SK-N-SH (cell line): ENCODE data around the gene THPO. TPM values are rescaled to one million over a fixed set of nuclear protein-coding genes. Genes with fewer than 3 reads are reported as not detected.

Experiments used
- CTCF ChIA-PET: fragments of 300-600, 350-600 bp; formaldehyde crosslinking; extraction: SDS; loops from one replicate; lab custom pipeline; 2021; lab: Yijun Ruan, JAX
- POLR2A ChIA-PET: fragments of 350-600 bp; sonication (Branson Sonifier 250); formaldehyde crosslinking; extraction: SDS; loops from one replicate; lab custom pipeline; 2020; ENCODE audit warnings: antibody characterized with exemption, inconsistent platforms; lab: Yijun Ruan, JAX
- DNase-seq: peaks from one replicate; pipeline ENCODE4 v3.0.0; 2012
- H2AFZ ChIP-seq: fragments of 200-600 bp; sonication (generic); 2 replicates; pipeline ENCODE4 v1.8.1; 2016; ENCODE audit warnings: antibody characterized with exemption, mild to moderate bottlenecking, low read depth
- H3F3A ChIP-seq: fragments of 200-600 bp; sonication (generic); replicated peaks from 2 replicates; pipeline ENCODE3; 2016; ENCODE audit warnings: antibody characterized with exemption, mild to moderate bottlenecking; ENCODE audit not compliant: insufficient read depth
- H3K27ac ChIP-seq, 2 experiments: fragments of 200-500 bp in 1 of 2; fragments of 200-600 bp in 1 of 2; sonication (Bioruptor generic) in 1 of 2; sonication (generic), shearing (Covaris generic) in 1 of 2; 2 replicates each; pipeline versions ENCODE4 v1.5.1 to v1.6.1; 2014 to 2016; ENCODE audit warnings: low read depth in 2 of 2, inconsistent platforms in 1 of 2, low read length in 1 of 2, mild to moderate bottlenecking in 1 of 2, mixed read lengths in 1 of 2
- H3K27me3 ChIP-seq: fragments of 200-600 bp; sonication (generic), shearing (Covaris generic); 2 replicates; pipeline ENCODE4 v1.6.1; 2016; ENCODE audit warnings: mixed run types; ENCODE audit not compliant: insufficient read depth
- H3K36me3 ChIP-seq, 2 experiments: fragments of 200-500 bp in 1 of 2; fragments of 200-600 bp in 1 of 2; sonication (Bioruptor generic) in 1 of 2; sonication (generic) in 1 of 2; replicated peaks in 1 of 2; 2 replicates each; pipeline versions ENCODE3 to v1.5.1; 2014 to 2016; ENCODE audit warnings: low read length in 1 of 2, mild to moderate bottlenecking in 1 of 2; ENCODE audit not compliant: insufficient read depth in 2 of 2, control insufficient read depth in 1 of 2
- H3K4me1 ChIP-seq, 2 experiments: fragments of 200-500 bp in 1 of 2; fragments of 200-600 bp in 1 of 2; sonication (Bioruptor generic) in 1 of 2; sonication (generic), shearing (Covaris generic) in 1 of 2; 2 replicates each; pipeline versions ENCODE4 v1.5.1 to v1.6.1; 2014 to 2016; ENCODE audit warnings: low read depth in 1 of 2, low read length in 1 of 2, mixed run types in 1 of 2; ENCODE audit not compliant: insufficient read depth in 2 of 2, control insufficient read depth in 1 of 2
- H3K4me2 ChIP-seq: fragments of 200-600 bp; sonication (generic), shearing (Covaris generic); 2 replicates; pipeline ENCODE4 v1.6.1; 2017; ENCODE audit warnings: mixed run types
- H3K4me3 ChIP-seq, 2 experiments: fragments of 200-500 bp in 1 of 2; fragments of 200-600 bp in 1 of 2; sonication (Bioruptor generic) in 1 of 2; sonication (generic), shearing (Covaris generic) in 1 of 2; 2 replicates each; pipeline versions ENCODE4 v1.5.1 to v1.8.1; 2014 to 2016; ENCODE audit warnings: low read depth in 2 of 2, inconsistent platforms in 1 of 2, low read length in 1 of 2, mild to moderate bottlenecking in 1 of 2, mixed read lengths in 1 of 2, moderate library complexity in 1 of 2
- H3K79me2 ChIP-seq: fragments of 200-600 bp; sonication (generic); 2 replicates; pipeline ENCODE4 v1.8.1; 2017; ENCODE audit warnings: mild to moderate bottlenecking; ENCODE audit not compliant: insufficient read depth
- H3K9ac ChIP-seq: fragments of 200-600 bp; sonication (generic); 2 replicates; pipeline ENCODE4 v1.6.1; 2017; ENCODE audit warnings: mixed run types
- H3K9me2 ChIP-seq: fragments of 200-600 bp; sonication (generic); 2 replicates; pipeline ENCODE4 v1.6.1; 2017; ENCODE audit warnings: mixed run types
- H3K9me3 ChIP-seq: fragments of 200-600 bp; sonication (generic); 2 replicates; pipeline ENCODE4 v1.6.1; 2017; ENCODE audit warnings: mixed run types, mild to moderate bottlenecking, moderate library complexity
- H4K20me1 ChIP-seq: fragments of 200-600 bp; sonication (generic); 2 replicates; pipeline ENCODE4 v1.6.1; 2017; ENCODE audit warnings: mild to moderate bottlenecking, mixed run types; ENCODE audit not compliant: insufficient read depth
- GABPA ChIP-seq: IDR thresholded peaks from 2 replicates; pipeline ENCODE4 v1.4.0; 2012; ENCODE audit warnings: low read depth, mild to moderate bottlenecking
- MXI1 ChIP-seq: IDR thresholded peaks from 2 replicates; pipeline ENCODE4 v1.6.1; 2012; ENCODE audit warnings: mild to moderate bottlenecking, low read depth, low read length, improper control_type of control experiment
- NFIC ChIP-seq: IDR thresholded peaks from 2 replicates; pipeline ENCODE4 v1.4.0; 2012; ENCODE audit warnings: borderline replicate concordance
- NRF1 ChIP-seq: IDR thresholded peaks from 2 replicates; pipeline ENCODE4 v1.6.1; 2012; ENCODE audit warnings: low read depth, mild to moderate bottlenecking, low read length
- RAD21 ChIP-seq: IDR thresholded peaks from 2 replicates; pipeline ENCODE4 v1.6.1; 2012; ENCODE audit warnings: mild to moderate bottlenecking, low read length
- SIN3A ChIP-seq: IDR thresholded peaks from 2 replicates; pipeline ENCODE4 v1.6.1; 2012; ENCODE audit warnings: low read depth, mild to moderate bottlenecking, low read length, moderate library complexity, borderline replicate concordance
- SMC3 ChIP-seq: IDR thresholded peaks from 2 replicates; pipeline ENCODE4 v1.6.1; 2012; ENCODE audit warnings: low read depth, low read length, improper control_type of control experiment
- TAF1 ChIP-seq: IDR thresholded peaks from 2 replicates; pipeline ENCODE4 v1.6.1; 2012; ENCODE audit warnings: low read depth, mild to moderate bottlenecking, low read length, moderate library complexity, borderline replicate concordance
- WGBS: methylation state at CpG from one replicate; pipeline ENCODE4 v1.1.6; 2017; ENCODE audit warnings: low lambda C conversion rate; 5-methylcytosine and 5-hydroxymethylcytosine counted together
- polyA plus RNA-seq, 3 experiments: library from polyadenylated mRNA; depleted of rRNA; stranded (reverse); fragments of >200 nt; gene quantifications; 2 replicates each; pipeline ENCODE4 v1.2.3, GENCODE V29; 2012
- TF ChIP-seq, protein P1 (sequence below): IDR thresholded peaks from 2 replicates; pipeline ENCODE4; 2012
- TF ChIP-seq, protein P2 (sequence below): fragments of 150-350 bp; IDR thresholded peaks from 2 replicates; pipeline ENCODE4 v1.6.1; 2017; ENCODE audit warnings: antibody characterized with exemption, low read length, low read depth, borderline replicate concordance
- TF ChIP-seq, protein P3 (sequence below): fragments of 200-600 bp; sonication (generic); IDR thresholded peaks from 2 replicates; pipeline ENCODE4 v1.6.1; 2017; ENCODE audit warnings: antibody characterized with exemption, mild to moderate bottlenecking, moderate library complexity
- TF ChIP-seq, protein P4 (sequence below): IDR thresholded peaks from 2 replicates; pipeline ENCODE4 v1.4.0; 2012; ENCODE audit warnings: low read depth
- TF ChIP-seq, protein P5 (sequence below): IDR thresholded peaks from 2 replicates; pipeline ENCODE4 v1.4.0; 2012; ENCODE audit warnings: low read depth, borderline replicate concordance

Gene THPO
- polyA plus RNA-seq, 1 of the 3 experiments (the other 2 are of a cell fraction), result 0.07 TPM

DNA sequence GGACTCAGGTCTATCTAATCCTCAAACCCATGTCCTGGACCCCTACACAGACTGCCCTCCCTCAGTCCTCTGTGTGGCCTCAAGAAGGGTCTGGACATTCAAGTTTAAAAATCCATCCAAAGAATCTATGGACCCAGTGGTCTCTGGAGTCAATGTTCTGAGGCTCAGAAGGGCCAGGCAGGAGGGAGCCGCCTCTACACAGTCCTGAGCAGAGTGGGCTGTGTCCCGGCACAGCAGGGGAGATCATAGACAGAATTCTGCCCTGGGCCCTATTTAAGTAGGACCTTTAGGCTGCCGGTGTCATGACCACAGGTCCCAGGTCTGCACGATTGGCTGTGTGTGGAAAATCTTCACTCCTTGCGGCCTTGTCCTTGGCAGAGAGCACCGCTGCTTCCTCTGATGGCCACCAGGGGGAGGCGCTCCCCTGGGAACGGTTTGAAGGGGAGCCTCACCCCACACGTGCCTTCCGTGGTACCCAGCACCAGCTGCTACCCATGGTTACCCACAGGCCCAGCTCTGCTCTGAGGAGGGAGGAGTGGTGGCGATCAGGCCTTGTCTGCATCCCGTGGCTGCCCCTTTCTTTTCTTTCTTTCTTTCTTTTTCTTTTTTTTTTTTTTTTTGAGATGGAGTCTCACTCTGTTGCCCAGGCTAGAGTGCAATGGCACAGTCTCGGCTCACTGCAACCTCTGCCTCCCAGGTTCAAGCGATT is 39.8 kb upstream of the THPO start:
- Histone ChIP-seq H4K20me1 (no peaks in the 10 kb centered on the region), H3K4me2 (no peak overlapping the region), H3K4me3 (no peak overlapping the region; a peak in 1 of 4 replicates), H3K9ac (no peak overlapping the region), H3K27me3 (no peaks in the 10 kb centered on the region), H3F3A (no peaks in the 10 kb centered on the region), H3K9me2 (no peaks in the 10 kb centered on the region), H3K36me3 (no peaks in the 10 kb centered on the region), H3K27ac (no peak overlapping the region), H3K9me3 (no peaks in the 10 kb centered on the region), H3K4me1 (no peaks in the 10 kb centered on the region; a peak in 1 of 4 replicates), H3K79me2 (no peaks in the 10 kb centered on the region), H2AFZ (no peak overlapping the region)
- peak; percentile 85 for DNase-seq
- ChIA-PET CTCF (interaction anchor here (0.5 to 7.0 kb wide), 32 partner anchors 10 to 135 kb away, joined by 3 to 73 read pairs (median 4); no protein-coding TSS in a partner anchor), POLR2A (interaction anchor here (0.8 kb wide), 1 partner anchor 79 kb away, joined by 3 read pairs; no protein-coding TSS in a partner anchor)
- WGBS, result 35% methylated on average over 6 of the region's 14 CpGs
- TF ChIP-seq, protein P1, sequence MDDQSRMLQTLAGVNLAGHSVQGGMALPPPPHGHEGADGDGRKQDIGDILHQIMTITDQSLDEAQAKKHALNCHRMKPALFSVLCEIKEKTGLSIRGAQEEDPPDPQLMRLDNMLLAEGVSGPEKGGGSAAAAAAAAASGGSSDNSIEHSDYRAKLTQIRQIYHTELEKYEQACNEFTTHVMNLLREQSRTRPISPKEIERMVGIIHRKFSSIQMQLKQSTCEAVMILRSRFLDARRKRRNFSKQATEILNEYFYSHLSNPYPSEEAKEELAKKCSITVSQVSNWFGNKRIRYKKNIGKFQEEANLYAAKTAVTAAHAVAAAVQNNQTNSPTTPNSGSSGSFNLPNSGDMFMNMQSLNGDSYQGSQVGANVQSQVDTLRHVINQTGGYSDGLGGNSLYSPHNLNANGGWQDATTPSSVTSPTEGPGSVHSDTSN, result no peak
- TF ChIP-seq, protein P2, sequence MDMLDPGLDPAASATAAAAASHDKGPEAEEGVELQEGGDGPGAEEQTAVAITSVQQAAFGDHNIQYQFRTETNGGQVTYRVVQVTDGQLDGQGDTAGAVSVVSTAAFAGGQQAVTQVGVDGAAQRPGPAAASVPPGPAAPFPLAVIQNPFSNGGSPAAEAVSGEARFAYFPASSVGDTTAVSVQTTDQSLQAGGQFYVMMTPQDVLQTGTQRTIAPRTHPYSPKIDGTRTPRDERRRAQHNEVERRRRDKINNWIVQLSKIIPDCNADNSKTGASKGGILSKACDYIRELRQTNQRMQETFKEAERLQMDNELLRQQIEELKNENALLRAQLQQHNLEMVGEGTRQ, result peak; percentile 20; the same call in 1 of the 2 replicates
- TF ChIP-seq SIN3A, result no peak
- no peak for TF ChIP-seq TAF1
- TF ChIP-seq, protein P3, sequence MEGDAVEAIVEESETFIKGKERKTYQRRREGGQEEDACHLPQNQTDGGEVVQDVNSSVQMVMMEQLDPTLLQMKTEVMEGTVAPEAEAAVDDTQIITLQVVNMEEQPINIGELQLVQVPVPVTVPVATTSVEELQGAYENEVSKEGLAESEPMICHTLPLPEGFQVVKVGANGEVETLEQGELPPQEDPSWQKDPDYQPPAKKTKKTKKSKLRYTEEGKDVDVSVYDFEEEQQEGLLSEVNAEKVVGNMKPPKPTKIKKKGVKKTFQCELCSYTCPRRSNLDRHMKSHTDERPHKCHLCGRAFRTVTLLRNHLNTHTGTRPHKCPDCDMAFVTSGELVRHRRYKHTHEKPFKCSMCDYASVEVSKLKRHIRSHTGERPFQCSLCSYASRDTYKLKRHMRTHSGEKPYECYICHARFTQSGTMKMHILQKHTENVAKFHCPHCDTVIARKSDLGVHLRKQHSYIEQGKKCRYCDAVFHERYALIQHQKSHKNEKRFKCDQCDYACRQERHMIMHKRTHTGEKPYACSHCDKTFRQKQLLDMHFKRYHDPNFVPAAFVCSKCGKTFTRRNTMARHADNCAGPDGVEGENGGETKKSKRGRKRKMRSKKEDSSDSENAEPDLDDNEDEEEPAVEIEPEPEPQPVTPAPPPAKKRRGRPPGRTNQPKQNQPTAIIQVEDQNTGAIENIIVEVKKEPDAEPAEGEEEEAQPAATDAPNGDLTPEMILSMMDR, result peak; percentile 94
- TF ChIP-seq MXI1, result 0 out of 2 replicates have a peak, but pooled peaks have one; percentile 37
- TF ChIP-seq, protein P4, sequence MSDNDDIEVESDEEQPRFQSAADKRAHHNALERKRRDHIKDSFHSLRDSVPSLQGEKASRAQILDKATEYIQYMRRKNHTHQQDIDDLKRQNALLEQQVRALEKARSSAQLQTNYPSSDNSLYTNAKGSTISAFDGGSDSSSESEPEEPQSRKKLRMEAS, result peak; percentile 57
- TF ChIP-seq NFIC, result peak; percentile 35; the same call in 1 of the 2 replicates
- TF ChIP-seq RAD21, result peak; percentile 87
- TF ChIP-seq SMC3, result peak; percentile 98
- 0 out of 2 replicates have a peak, but pooled peaks have one; percentile 3 for TF ChIP-seq NRF1
- TF ChIP-seq, protein P5, sequence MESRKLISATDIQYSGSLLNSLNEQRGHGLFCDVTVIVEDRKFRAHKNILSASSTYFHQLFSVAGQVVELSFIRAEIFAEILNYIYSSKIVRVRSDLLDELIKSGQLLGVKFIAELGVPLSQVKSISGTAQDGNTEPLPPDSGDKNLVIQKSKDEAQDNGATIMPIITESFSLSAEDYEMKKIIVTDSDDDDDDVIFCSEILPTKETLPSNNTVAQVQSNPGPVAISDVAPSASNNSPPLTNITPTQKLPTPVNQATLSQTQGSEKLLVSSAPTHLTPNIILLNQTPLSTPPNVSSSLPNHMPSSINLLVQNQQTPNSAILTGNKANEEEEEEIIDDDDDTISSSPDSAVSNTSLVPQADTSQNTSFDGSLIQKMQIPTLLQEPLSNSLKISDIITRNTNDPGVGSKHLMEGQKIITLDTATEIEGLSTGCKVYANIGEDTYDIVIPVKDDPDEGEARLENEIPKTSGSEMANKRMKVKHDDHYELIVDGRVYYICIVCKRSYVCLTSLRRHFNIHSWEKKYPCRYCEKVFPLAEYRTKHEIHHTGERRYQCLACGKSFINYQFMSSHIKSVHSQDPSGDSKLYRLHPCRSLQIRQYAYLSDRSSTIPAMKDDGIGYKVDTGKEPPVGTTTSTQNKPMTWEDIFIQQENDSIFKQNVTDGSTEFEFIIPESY, result no peak
- no peak for TF ChIP-seq GABPA
